NOMO-1 treated with dmso at 0.1 percent for 144 hours (cell line): ENCODE results near the gene JAKMIP1.
"Not testable (repeated sequence)": the region's sequence is repeated elsewhere in the genome, so short reads cannot be mapped to it uniquely, and the experiment has no call there.

Source experiments
- DNase-seq: peaks from one replicate; lab custom pipeline; 2025; ENCODE audit not compliant: unreplicated experiment; lab: John Stamatoyannopoulos, UW

Gene JAKMIP1

DNA sequence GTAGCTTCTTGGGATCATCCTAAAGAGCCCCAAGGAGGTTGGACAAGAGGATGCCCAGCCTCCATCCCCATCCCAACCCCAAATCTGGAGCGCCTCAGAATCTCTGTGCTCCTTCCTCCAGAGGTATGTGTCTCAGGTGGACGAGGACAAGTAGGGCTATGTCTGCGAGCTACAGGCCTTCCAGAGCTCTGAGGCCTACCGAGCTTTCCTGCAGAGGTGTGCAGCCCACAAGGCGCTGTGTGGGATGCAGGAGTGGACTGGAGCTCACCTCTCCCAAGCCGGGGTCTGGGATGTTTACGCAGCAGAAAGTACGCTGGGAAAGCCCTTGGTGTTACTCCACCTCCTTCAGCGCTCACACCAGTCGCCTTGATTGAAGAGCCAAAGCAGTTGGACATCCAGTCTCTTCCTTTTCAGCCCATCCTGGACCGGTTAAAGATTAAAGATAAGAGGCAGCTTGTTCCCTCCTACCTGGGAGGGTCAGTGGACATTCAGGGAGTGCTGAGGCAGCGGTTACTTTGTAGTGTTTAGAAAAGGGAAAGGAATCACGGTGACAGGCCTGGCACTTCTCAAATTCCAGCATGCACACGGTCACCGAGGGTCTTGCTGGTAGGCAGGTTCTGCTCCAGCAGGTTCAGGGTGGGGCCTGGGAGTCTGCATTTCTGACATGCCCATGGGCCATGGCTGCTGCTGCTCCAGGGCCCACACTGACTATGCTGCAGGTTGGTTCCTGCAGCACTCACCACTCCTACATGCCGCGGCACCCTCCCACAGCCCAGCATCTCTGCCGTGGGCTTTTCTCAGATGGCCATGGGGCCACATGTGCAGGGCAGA, 29.5 kb upstream of the JAKMIP1 start:
- no peak for DNase-seq

- no peak for DNase-seq
These were observed 28.7 kb upstream of the JAKMIP1 start for GRCh38 chr4:6229095-6229494.

DNA sequence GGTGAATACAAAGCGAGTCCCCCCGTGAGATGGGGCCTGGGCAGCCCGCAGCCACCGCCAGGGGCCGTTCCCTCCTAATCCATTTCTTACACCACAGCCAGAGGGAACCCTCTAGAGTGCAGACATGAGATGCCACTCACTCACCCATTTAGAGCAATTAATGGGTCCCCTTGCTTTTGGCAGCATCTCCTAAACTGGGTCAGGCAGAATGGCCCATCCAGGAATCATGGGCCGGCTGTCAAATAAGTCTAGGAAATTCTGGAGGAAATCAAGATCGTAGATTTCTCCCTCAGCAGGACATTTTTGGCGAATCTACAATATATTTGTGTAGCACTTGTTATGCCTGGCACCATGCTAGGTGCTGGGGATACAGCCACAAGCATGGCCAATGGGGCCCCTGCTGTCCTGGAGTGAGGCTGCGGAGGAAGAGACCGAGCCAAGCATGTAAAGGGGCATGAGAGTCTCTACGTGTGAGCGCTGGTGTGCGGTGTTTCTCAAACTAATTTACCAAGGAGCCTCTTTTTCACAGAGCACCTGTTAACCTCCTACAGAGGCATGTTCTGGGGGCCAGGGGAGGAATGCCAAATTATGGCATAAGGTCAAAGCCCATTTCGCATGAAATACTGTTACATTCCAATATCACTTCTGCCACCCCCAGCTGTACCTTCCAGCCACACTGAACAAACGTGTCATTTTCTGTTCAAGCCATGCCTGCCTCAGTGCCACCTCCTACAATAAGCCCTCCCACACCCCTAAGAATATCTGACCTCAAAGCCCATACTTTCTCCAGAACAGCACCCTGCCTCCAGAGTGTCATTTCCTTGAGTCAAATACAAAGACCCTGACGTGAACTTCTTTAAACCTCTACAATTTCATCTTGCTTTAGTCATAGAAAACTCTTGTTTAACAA, 28.1 kb upstream of the JAKMIP1 start:
- no peak for DNase-seq

GRCh38 chr4:6227412-6228157, 27.2 kb upstream of the JAKMIP1 start:
- DNase-seq, result no peak

DNA sequence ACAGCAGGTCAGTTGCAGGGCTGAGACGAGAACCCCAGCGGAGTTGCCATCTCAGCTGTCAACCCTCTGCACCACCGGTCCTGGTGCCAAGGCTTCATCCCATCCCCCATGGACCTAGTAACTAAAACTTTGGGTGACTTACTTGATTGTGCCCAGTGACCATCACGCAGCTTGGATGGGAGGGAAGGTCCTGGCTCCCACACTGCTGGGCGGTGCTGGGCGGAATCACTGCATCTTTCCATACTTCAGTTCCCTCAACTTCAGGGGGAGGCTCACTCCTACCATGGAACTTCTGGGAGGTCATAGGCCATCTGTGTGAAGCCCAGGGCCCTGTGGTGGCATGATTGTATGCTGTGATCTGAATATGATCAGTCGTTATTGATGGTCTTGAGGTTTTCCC, 26.2 kb upstream of the JAKMIP1 start:
- no peak for DNase-seq

DNA sequence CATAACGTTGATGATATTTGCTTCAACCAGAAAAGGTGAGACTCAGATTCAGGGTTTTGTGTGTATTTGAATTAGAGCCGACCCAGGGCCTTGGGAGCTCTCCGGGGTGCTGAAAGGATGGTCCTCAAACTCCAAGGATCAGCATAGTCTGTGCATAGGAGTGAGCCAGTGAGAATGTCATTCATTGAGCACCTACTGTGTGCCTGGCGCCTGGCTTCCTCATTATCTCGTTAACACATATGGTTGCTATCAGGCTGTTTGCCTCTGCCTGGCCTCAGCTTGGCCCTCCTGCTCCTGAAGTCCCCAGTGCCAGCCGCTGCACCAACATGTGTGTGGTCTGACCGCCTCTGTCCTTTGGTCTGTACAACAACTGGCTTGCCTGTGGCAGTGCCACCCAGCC, 25.1 kb upstream of the JAKMIP1 start:
- DNase-seq, result no peak

DNA sequence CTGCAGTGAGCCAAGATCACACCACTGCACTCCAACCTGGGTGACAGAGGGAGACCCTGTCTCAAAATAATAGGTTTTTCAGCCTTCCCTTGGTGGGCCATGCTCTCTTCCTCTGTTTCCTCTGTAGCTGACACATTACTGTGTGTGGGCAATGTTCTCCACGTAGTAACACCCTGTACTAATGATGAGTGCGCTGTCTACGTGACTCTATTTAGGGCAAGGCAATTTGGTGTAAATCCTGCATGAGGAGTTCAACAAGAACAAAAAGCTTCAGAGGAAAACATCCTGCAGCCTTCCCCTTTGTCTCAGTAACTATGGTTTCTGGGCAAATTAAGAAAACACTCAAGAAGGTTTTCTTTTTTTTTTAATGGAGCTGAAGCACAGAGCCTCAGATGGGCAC, 24.4 kb upstream of the JAKMIP1 start:
- DNase-seq, result no peak

DNA sequence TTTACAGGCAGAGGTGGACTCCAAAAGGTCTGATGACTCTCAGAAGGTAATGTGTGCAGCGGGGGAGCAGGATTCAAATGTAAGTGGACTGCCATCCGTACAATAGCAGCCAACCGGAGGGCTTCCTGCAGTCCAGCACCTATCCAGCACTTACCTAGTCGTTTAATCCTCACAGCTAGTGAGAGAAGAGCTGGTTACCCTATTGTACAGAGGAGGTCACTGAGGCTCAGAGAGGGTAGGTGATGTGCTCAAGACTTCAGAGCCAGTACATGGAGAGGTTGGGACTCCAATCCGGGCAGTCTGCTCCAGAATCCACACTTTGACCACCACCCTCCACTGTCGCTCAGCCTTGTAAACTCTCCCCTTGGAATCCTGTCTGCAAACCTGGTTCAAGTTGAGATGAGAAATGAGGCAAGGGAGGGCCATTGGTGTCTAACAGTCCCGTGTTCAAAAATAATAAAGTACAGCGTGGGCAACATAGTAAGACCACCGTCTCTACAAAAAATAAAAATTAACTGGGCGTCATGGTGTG, 22.5 kb upstream of the JAKMIP1 start:
- DNase-seq, result no peak

DNA sequence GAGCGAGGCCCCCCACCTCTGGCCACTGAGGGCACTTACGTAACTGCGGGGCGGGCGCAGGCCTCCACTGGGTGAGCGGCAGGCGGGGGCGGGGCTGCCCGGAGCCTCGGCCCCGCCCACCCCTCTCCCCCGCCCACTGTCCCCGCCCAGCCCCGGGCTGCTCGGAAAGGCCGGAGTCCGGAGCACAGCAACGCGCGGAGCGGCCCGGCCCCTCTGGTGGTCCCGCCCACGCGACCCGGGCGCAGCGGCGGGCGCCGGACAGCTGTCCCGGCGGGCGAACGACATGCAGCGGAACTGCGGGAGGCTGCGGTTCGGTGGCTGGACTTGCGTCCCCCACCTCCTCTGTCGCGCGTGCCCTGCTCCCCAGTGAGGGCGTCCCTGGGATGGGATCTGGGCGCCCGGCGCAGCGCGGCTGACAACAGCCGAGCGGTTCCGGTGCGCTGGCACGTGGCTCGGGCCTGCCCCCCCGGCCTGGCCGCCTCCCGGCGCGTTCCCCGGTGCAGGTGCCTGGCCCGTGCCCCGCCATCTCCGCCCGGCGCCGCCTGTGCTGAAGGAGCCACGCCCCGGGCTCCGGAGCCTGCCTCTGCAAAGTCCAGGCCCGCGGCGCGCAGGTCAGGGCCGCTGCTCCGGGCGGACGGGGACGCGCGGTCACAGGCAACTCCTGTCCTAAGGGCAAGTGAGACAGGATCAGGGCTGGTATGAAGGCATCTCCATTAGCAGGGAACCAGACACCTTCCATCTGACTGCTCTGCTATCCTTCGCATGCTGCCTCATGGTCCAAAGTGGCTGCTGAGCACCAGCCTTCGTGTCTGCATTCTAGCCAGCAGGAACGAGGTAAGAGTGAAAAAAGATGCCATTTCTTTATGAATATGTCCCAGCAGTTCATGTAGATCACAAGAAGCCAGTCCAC, 21.8 kb upstream of the JAKMIP1 start:
- DNase-seq, result no peak

- no peak for DNase-seq
These were observed 21.0 kb upstream of the JAKMIP1 start for GRCh38 chr4:6221301-6221850.

DNA sequence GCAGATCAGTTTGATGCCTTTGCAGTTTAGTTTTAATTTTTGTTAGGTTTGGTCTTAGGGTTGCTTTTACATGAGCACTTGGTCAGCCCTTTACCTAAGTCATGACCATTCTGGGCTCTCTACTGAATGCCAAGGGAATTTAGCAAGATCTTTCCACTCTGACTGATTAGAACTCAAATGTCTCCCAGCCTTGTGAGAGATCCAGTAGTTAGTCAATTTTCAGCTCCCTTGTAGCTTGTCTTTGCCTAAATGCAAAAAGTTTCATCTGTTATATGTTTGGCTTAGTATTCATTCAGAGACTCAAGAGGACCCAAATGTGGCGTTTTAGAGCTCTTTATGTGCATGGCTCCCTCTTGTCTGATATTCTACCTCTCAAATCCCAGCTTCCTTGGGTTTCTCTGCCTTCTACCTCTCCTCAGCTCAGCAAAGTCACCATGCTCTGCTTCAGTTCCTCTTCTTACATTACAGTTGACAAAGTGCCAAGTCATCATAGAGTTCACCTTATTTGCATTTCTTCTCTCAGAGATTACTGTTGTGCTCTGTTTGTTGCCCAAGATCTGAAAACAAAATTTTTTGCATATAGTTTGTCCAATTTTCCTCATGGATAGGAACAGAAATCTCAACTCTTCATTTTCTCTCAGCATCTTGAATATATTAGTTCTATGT, 17.5 kb upstream of the JAKMIP1 start:
- no peak for DNase-seq

- DNase-seq, result no peak
These were observed 16.2 kb upstream of the JAKMIP1 start for GRCh38 chr4:6216588-6216987.

DNA sequence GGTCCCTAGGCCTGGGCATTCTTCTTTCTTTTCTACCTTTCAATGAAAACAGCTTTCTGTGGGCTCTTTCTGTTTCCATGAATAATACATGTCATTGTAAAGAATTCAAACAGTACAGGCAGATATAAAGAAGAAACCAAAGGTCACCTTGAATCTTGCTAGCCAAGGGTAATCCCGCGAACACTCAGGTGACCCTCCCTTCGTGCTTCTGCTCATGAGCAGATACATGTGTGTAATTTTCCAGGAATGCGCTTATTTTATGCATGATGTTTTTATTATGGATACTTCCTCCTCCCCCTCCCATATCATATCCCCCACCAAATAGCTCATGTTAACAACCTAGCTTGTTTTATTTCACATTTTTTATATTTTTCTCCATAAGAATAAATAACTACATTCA, 9.6 kb upstream of the JAKMIP1 start:
- DNase-seq, result no peak

GRCh38 chr4:6209291-6209690, 8.9 kb upstream of the JAKMIP1 start:
- not testable (repeated sequence) for DNase-seq

DNA sequence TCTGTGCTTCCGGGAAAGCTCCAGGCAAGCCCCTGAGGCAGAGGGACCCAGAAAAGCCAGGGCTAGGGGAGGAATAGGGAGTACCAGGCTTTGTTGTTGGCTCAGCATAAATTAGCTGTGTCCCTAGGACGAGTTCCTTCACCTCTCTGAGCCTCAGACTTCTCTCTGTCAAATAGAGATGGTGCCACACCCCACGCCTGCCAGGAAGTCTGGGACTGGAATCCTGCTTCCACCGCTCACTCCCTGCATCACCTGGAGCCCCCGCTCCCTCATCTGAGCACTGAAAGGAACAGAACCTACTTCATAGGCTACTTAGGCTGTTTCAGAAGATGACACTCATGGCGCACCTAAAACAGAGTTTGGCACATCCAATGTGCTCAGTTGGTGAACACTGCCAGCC, 8.1 kb upstream of the JAKMIP1 start:
- no peak for DNase-seq

- no peak for DNase-seq
These were observed 7.3 kb upstream of the JAKMIP1 start for GRCh38 chr4:6207602-6208001.

DNA sequence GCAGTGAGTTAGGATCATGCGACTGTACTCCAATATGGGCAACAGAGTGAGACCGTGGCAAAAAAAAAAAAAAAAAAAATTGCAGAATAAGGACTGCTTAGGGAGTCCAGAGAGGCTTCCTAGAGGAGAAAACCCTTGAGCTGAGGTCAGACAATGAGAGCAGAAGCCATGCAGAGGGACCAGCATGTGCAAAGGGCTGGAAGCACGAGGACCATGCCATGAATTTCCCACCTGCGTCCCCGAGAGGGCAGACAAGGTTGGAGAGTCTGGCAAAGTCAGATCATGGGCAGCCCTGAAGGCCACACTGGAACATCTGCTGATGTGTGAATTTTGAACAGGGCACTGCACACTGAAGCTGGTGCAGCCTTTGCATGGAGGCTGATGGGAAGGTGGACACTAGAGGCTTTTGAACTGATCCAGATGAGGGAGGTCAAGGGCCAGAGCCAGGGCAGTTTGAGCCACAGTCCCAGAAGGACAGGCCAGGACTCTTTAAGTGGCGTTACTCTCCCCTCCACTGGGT, 6.5 kb upstream of the JAKMIP1 start:
- DNase-seq, result no peak

DNA sequence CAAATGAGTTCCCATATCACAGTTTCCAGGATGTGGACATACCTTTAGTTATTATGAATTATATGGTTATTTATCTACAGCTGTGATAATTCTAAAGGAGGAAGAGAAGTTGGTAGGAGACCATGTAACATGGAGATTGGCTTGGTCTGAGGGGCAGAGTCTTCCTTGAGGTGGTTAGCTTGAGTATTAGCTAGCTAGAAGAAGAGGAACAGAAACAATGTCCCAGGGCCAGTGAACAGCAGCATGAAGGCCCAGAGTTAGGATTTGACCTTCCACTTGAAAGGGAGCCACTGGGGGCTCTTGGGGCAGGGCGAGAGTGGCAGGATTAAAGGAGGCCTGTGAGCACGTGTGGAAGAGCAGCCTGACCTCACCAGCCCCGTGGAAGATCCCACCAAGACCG, 5.6 kb upstream of the JAKMIP1 start:
- no peak for DNase-seq

GRCh38 chr4:6205567-6205931, 5.2 kb upstream of the JAKMIP1 start:
- no peak for DNase-seq
